Fibroblast of lung (primary cell): Measurements from ENCODE around the gene CDK2. TPM values are rescaled to one million over a fixed set of nuclear protein-coding genes. Genes with fewer than 3 reads are reported as not detected.

Experiments
- DNase-seq, 2 donors: peaks; one replicate each; pipeline versions ENCODE4 v3.0.0 to v3.0.0-alpha.2; 2010; ENCODE audit warnings: low read depth in 2 of 2
- H2AFZ ChIP-seq: 2 replicates; pipeline ENCODE4 v1.5.1; 2012; ENCODE audit warnings: low read length, control low read depth, inconsistent platforms
- H3K27ac ChIP-seq: 2 replicates; pipeline ENCODE4 v1.5.1; 2011; ENCODE audit warnings: low read length, control low read depth; ENCODE audit not compliant: insufficient read depth
- H3K27me3 ChIP-seq: 2 replicates; pipeline ENCODE4 v1.5.1; 2011; ENCODE audit warnings: mild to moderate bottlenecking, low read length; ENCODE audit not compliant: control insufficient read depth, insufficient read depth
- H3K36me3 ChIP-seq: 2 replicates; pipeline ENCODE4 v1.5.1; 2011; ENCODE audit warnings: low read length; ENCODE audit not compliant: control insufficient read depth, insufficient read depth
- H3K4me1 ChIP-seq: 2 replicates; pipeline ENCODE4 v1.5.1; 2011; ENCODE audit warnings: low read length; ENCODE audit not compliant: control insufficient read depth, insufficient read depth; ENCODE audit errors: extremely low read depth
- H3K4me2 ChIP-seq: 2 replicates; pipeline ENCODE4 v1.5.1; 2011; ENCODE audit warnings: low read length, control low read depth; ENCODE audit not compliant: insufficient read depth; ENCODE audit errors: extremely low read depth
- H3K4me3 ChIP-seq, 4 experiments: fragments of 200-600 bp in 1 of 4; sonication (generic) in 1 of 4; replicated peaks in 1 of 4; 2 replicates each; pipeline ENCODE4 v1.5.1; 2011 to 2016; ENCODE audit warnings: low read length in 4 of 4, low read depth in 3 of 4, mild to moderate bottlenecking in 3 of 4, control low read depth in 2 of 4, inconsistent platforms in 1 of 4, mixed read lengths in 1 of 4; ENCODE audit not compliant: insufficient read depth in 1 of 4; ENCODE audit errors: control extremely low read depth in 1 of 4
- H3K79me2 ChIP-seq: 2 replicates; pipeline ENCODE4 v1.5.1; 2012; ENCODE audit warnings: mild to moderate bottlenecking, low read length, inconsistent platforms; ENCODE audit not compliant: control insufficient read depth, insufficient read depth
- H3K9ac ChIP-seq: 2 replicates; pipeline ENCODE4 v1.5.1; 2011; ENCODE audit warnings: mild to moderate bottlenecking, low read length, control low read depth; ENCODE audit not compliant: insufficient read depth
- H3K9me3 ChIP-seq: 2 replicates; pipeline ENCODE4 v1.5.1; 2012; ENCODE audit warnings: low read depth, low read length; ENCODE audit not compliant: control insufficient read depth, insufficient read depth
- H4K20me1 ChIP-seq: 2 replicates; pipeline ENCODE4 v1.5.1; 2011; ENCODE audit warnings: low read length; ENCODE audit not compliant: control insufficient read depth, insufficient read depth; ENCODE audit errors: extremely low read depth
- CTCF ChIP-seq, 2 donors: IDR thresholded peaks in 1 of 2; conservative IDR thresholded peaks in 1 of 2; 1 replicate in 1 of 2; 2 replicates in 1 of 2; pipeline ENCODE4 v1.5.1; 2011 to 2012; ENCODE audit warnings: low read length in 2 of 2, control low read depth in 1 of 2, inconsistent platforms in 1 of 2, low read depth in 1 of 2, mild to moderate bottlenecking in 1 of 2
- EZH2 ChIP-seq: IDR thresholded peaks from 2 replicates; pipeline ENCODE4 v1.5.1; 2012; ENCODE audit warnings: low read length, control low read depth, mild to moderate bottlenecking; ENCODE audit errors: missing control alignments
- polyA plus RNA-seq, 2 donors: library from polyadenylated mRNA; depleted of rRNA in 1 of 2; stranded (reverse) in 1 of 2; unstranded in 1 of 2; fragments of >200 nt; gene quantifications; 2 replicates each; pipeline ENCODE4 v1.2.1, GENCODE V29; 2011 to 2012; ENCODE audit warnings: missing spikeins in 1 of 2
- total RNA-seq: library from RNA; depleted of rRNA; stranded (reverse); fragments of >200 nt; gene quantifications from 2 replicates; pipeline ENCODE4 v1.2.1, GENCODE V29; 2014

CDK2 gene
- total and polyA plus RNA-seq, 2 donors (not counting 1 experiment from before 2014, with no cell fraction given): 12.7 to 32.5 TPM

GRCh38 chr12:55933169-55933798 lies 33.3 kb upstream of the CDK2 start:
- H2AFZ ChIP-seq: no peak overlapping the region
- H3K27me3 ChIP-seq: no peaks in the 10 kb centered on the region
- no peak overlapping the region for H3K9ac ChIP-seq
- H3K4me1 ChIP-seq: peaks cover 25% of the 10 kb centered on the region
- peak overlapping the region; percentile 87 for H3K4me2 ChIP-seq
- no peaks in the 10 kb centered on the region for H4K20me1 ChIP-seq
- H3K36me3 ChIP-seq: peaks cover 2% of the 10 kb centered on the region
- no peaks in the 10 kb centered on the region for H3K79me2 ChIP-seq
- no peak overlapping the region for H3K27ac ChIP-seq
- TF ChIP-seq CTCF (conservative IDR thresholded peaks at IDR 0.05 in 1 of 2, IDR thresholded peaks at IDR 0.05 in 1 of 2; ENCODE audit: low read depth in 1 of 2, low read length in 2 of 2) (no peak), EZH2 (no peak)
- H3K9me3 ChIP-seq: no peaks in the 10 kb centered on the region
- peak overlapping the region in 2 of 4 experiments; percentile 64 to 81 for H3K4me3 ChIP-seq
- DNase-seq: peak; percentile 26 to 36

GRCh38 chr12:55933799-55934742 lies 32.6 kb upstream of the CDK2 start:
- Histone ChIP-seq H3K36me3 (peaks cover 2% of the 10 kb centered on the region), H4K20me1 (no peaks in the 10 kb centered on the region), H3K9me3 (no peaks in the 10 kb centered on the region), H3K27ac (no peak overlapping the region), H3K4me1 (peaks cover 25% of the 10 kb centered on the region), H3K27me3 (no peaks in the 10 kb centered on the region), H3K79me2 (no peaks in the 10 kb centered on the region), H2AFZ (no peak overlapping the region), H3K9ac (no peak overlapping the region), H3K4me2 (no peak overlapping the region), H3K4me3 (peak overlapping the region in 1 of 4 experiments; percentile 64)
- TF ChIP-seq EZH2 (no peak), CTCF (conservative IDR thresholded peaks at IDR 0.05 in 1 of 2, IDR thresholded peaks at IDR 0.05 in 1 of 2; ENCODE audit: low read depth in 1 of 2, low read length in 2 of 2) (no peak)
- DNase-seq: no peak

GRCh38 chr12:55934773-55935172 lies 31.9 kb upstream of the CDK2 start:
- no peak overlapping the region for H3K4me2 ChIP-seq
- no peaks in the 10 kb centered on the region for H3K9me3 ChIP-seq
- no peaks in the 10 kb centered on the region for H4K20me1 ChIP-seq
- no peaks in the 10 kb centered on the region for H3K79me2 ChIP-seq
- no peak for TF ChIP-seq CTCF (conservative IDR thresholded peaks at IDR 0.05 in 1 of 2, IDR thresholded peaks at IDR 0.05 in 1 of 2; ENCODE audit: low read depth in 1 of 2, low read length in 2 of 2)
- no peak for TF ChIP-seq EZH2
- peaks cover 24% of the 10 kb centered on the region for H3K4me1 ChIP-seq
- H3K27me3 ChIP-seq: no peaks in the 10 kb centered on the region
- no peak overlapping the region for H3K27ac ChIP-seq
- H2AFZ ChIP-seq: no peak overlapping the region
- H3K4me3 ChIP-seq: no peak overlapping the region
- DNase-seq: no peak
- no peak overlapping the region for H3K9ac ChIP-seq
- H3K36me3 ChIP-seq: peaks cover 2% of the 10 kb centered on the region
